Endothelial cell of umbilical vein (primary cell): ENCODE measurements around the gene PKNOX2. TPM values are rescaled to one million over a fixed set of nuclear protein-coding genes. Genes with fewer than 3 reads are reported as not detected.

ENCODE experiments used
- BruUV-seq: library from RNA; stranded (reverse); fragments of 400-500 nt; replicated peaks from 2 replicates; lab custom pipeline; 2021; lab: Mats Ljungman, UMichigan
- CTCF ChIA-PET: fragments of 300-600, 350-600 bp; sonication (Branson Sonifier 250); formaldehyde crosslinking; loops from one replicate; lab custom pipeline; 2021; ENCODE audit warnings: antibody characterized with exemption, inconsistent platforms; lab: Charles Lee
- POLR2A ChIA-PET: fragments of 300-600, 350-600 bp; sonication (Branson Sonifier 250); formaldehyde crosslinking; loops from one replicate; lab custom pipeline; 2021; ENCODE audit warnings: antibody characterized with exemption, inconsistent platforms; lab: Charles Lee
- DNase-seq: peaks from one replicate; pipeline ENCODE4 v3.0.0-alpha.2; 2011; ENCODE audit warnings: low read depth, low spot score
- FAIRE-seq: peaks from 2 replicates; lab custom pipeline; 2011; peaks lifted over from hg19 to GRCh38; lab: Jason Lieb, UNC
- H2AFZ ChIP-seq: 2 replicates; pipeline ENCODE4 v1.6.0; 2012; ENCODE audit warnings: low read depth, low read length, control low read depth, inconsistent platforms
- H3K27ac ChIP-seq: 2 replicates; pipeline ENCODE4 v1.5.1; 2011; ENCODE audit warnings: low read depth, mild to moderate bottlenecking, control low read depth, low read length, moderate library complexity; ENCODE audit not compliant: insufficient read depth
- H3K27me3 ChIP-seq, 2 experiments: 2 replicates each; pipeline versions ENCODE4 v1.6.0 to v1.6.1; 2011; ENCODE audit warnings: low read length in 2 of 2, mixed read lengths in 1 of 2; ENCODE audit not compliant: control insufficient read depth in 2 of 2, insufficient read depth in 2 of 2
- H3K36me3 ChIP-seq, 2 experiments: 2 replicates in 1 of 2; 3 replicates in 1 of 2; pipeline ENCODE4 v1.5.1; 2011; ENCODE audit warnings: low read length in 2 of 2, mild to moderate bottlenecking in 1 of 2, moderate library complexity in 1 of 2; ENCODE audit not compliant: control insufficient read depth in 2 of 2, insufficient read depth in 2 of 2; ENCODE audit errors: extremely low read depth in 1 of 2
- H3K4me1 ChIP-seq: 3 replicates; pipeline ENCODE4 v1.5.1; 2011; ENCODE audit warnings: mild to moderate bottlenecking, low read length; ENCODE audit not compliant: control insufficient read depth, insufficient read depth; ENCODE audit errors: extremely low read depth
- H3K4me2 ChIP-seq: 2 replicates; pipeline ENCODE4 v1.6.1; 2011; ENCODE audit warnings: low read length, control low read depth, mixed read lengths; ENCODE audit not compliant: insufficient read depth
- H3K4me3 ChIP-seq, 3 experiments: fragments of 200-600 bp in 1 of 3; sonication (generic), shearing (Covaris generic) in 1 of 3; replicated peaks in 1 of 3; 2 replicates each; pipeline ENCODE4 v1.5.1; 2011 to 2016; ENCODE audit warnings: control low read depth in 3 of 3, low read length in 3 of 3, mild to moderate bottlenecking in 2 of 3, inconsistent platforms in 1 of 3, low read depth in 1 of 3, moderate library complexity in 1 of 3; ENCODE audit not compliant: insufficient read depth in 1 of 3
- H3K79me2 ChIP-seq: 2 replicates; pipeline ENCODE4 v1.6.0; 2012; ENCODE audit warnings: low read length, inconsistent platforms; ENCODE audit not compliant: control insufficient read depth, insufficient read depth
- H3K9ac ChIP-seq: replicated peaks from 2 replicates; pipeline ENCODE3; 2011; ENCODE audit warnings: low read length, control low read depth; ENCODE audit not compliant: insufficient read depth; ENCODE audit errors: extremely low read depth
- H3K9me1 ChIP-seq: replicated peaks from 3 replicates; pipeline ENCODE4 v1.6.0; 2011; ENCODE audit warnings: mild to moderate bottlenecking, low read length; ENCODE audit not compliant: control insufficient read depth, insufficient read depth; ENCODE audit errors: extremely low read depth
- H3K9me3 ChIP-seq: replicated peaks from 2 replicates; pipeline ENCODE4 v1.5.1; 2012; ENCODE audit warnings: low read length, inconsistent platforms; ENCODE audit not compliant: control insufficient read depth, insufficient read depth
- H4K20me1 ChIP-seq: replicated peaks from 2 replicates; pipeline ENCODE3; 2011; ENCODE audit warnings: mild to moderate bottlenecking, low read length; ENCODE audit not compliant: control insufficient read depth, insufficient read depth; ENCODE audit errors: extremely low read depth
- EZH2 ChIP-seq: IDR thresholded peaks from 2 replicates; pipeline ENCODE4 v1.6.1; 2012; ENCODE audit warnings: borderline replicate concordance, low read depth, mild to moderate bottlenecking, moderate library complexity, low read length, inconsistent platforms; ENCODE audit not compliant: severe bottlenecking
- FOS ChIP-seq: IDR thresholded peaks from 2 replicates; pipeline ENCODE4 v1.6.1; 2011; ENCODE audit warnings: mild to moderate bottlenecking, low read length, moderate library complexity, borderline replicate concordance; ENCODE audit not compliant: insufficient read depth
- GATA2 ChIP-seq: IDR thresholded peaks from 2 replicates; pipeline ENCODE4 v1.7.0; 2011; ENCODE audit warnings: low read depth, mild to moderate bottlenecking, moderate library complexity, mixed read lengths, low read length; ENCODE audit not compliant: insufficient read length, insufficient read depth
- JUN ChIP-seq: IDR thresholded peaks from 2 replicates; pipeline ENCODE4 v1.6.1; 2011; ENCODE audit warnings: borderline replicate concordance, low read depth; ENCODE audit not compliant: insufficient read length, insufficient read depth
- MYC ChIP-seq: IDR thresholded peaks from one replicate; pipeline ENCODE4 v1.6.1; 2011; ENCODE audit warnings: mild to moderate bottlenecking, low read depth, low read length
- POLR2A ChIP-seq: IDR thresholded peaks from 2 replicates; pipeline ENCODE4 v1.6.1; 2012; ENCODE audit warnings: low read depth, mild to moderate bottlenecking, control low read depth, low read length
- POLR2AphosphoS5 ChIP-seq: IDR thresholded peaks from 2 replicates; pipeline ENCODE4 v1.6.1; 2012; ENCODE audit warnings: low read depth, mild to moderate bottlenecking, control low read depth, low read length, moderate library complexity; ENCODE audit not compliant: insufficient read depth
- dilution Hi-C: fragments of 300-500 bp; cut with MboI; formaldehyde crosslinking; loops from one replicate; pipeline ENCODE4 v1.15.0; 2019; ENCODE audit warnings: low sequenced_read_pairs; ENCODE audit not compliant: extremely low pct_ligation_motif_present
- intact Hi-C: fragments of 100-400 bp; cut with micrococcal nuclease; formaldehyde crosslinking; loops from one replicate; pipeline ENCODE4 v1.10.0; 2022
- polyA plus RNA-seq, 4 experiments: library from polyadenylated mRNA; depleted of rRNA in 3 of 4; stranded (reverse) in 3 of 4; unstranded in 1 of 4; fragments of >200 nt; gene quantifications; 2 replicates each; pipeline versions ENCODE4 v1.2.1 to v1.2.3, GENCODE V29; 2011 to 2012; ENCODE audit warnings: missing spikeins in 1 of 4
- total RNA-seq: library from RNA; stranded (reverse); gene quantifications from 2 replicates; pipeline ENCODE4 v1.2.3, GENCODE V29; 2021
- TF ChIP-seq, protein P1 (sequence below): IDR thresholded peaks from 2 replicates; pipeline ENCODE4 v1.6.1; 2011; ENCODE audit not compliant: insufficient read depth, insufficient read length
- TF ChIP-seq, protein P2 (sequence below), 2 donors: IDR thresholded peaks; 1 replicate in 1 of 2; 2 replicates in 1 of 2; pipeline ENCODE4 v1.5.1; 2011; ENCODE audit warnings: low read length in 2 of 2, mild to moderate bottlenecking in 2 of 2, moderate library complexity in 2 of 2, control low read depth in 1 of 2, inconsistent platforms in 1 of 2, low read depth in 1 of 2; ENCODE audit not compliant: insufficient read depth in 1 of 2; ENCODE audit errors: extremely low read depth in 1 of 2

Gene PKNOX2
- total and polyA plus RNA-seq, 2 donors (not counting 3 experiments of a cell fraction or from before 2014, with no cell fraction given), result 0.11 to 0.91 TPM

DNA sequence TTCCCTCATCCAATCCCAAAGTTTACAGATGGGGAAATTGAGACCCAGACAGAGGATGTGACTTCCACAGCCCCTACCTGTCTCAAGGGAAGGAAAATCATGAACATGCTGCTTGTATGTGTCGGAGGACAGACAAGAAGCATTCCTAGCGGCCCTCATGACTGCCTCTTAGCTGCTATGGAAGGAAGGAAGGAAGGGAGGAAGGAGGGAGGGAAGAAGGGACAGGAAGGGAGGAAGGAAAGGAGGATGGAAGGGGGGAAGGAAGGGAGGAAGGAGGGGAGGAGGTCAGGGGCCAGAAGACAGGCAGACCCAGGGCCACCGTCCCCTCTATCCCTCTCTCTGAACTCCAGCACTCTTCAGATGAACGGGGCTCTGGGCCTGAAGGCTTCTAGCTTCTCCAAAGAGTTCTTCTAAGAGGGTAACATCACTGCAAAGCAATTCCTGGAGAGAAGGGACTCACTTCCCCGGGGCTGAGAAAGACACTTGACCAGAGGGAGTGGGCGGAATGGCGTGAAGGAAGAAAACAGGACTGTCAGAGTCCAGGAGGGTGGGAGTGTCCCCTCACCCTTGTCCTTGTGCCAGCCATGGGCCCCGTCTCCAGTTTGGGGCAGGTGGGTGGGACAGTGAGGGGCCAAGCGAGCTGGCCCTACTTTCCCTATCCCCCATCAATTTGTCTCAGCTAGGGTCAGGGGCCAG, 182.2 kb downstream of the PKNOX2 start:
- H3K9me1 ChIP-seq, result no peaks in the 10 kb centered on the region

More for the DNA sequence above, 182.2 kb downstream of the PKNOX2 start:
- FAIRE-seq (no peak), DNase-seq (no peak)
- H3K9me3 ChIP-seq, result no peaks in the 10 kb centered on the region
- H3K36me3 ChIP-seq, result no peaks in the 10 kb centered on the region
- H4K20me1 ChIP-seq, result no peaks in the 10 kb centered on the region
- CTCF ChIA-PET, result interaction anchor here (0.6 to 6.9 kb wide), 57 partner anchors 11 to 638 kb away, joined by 3 to 188 read pairs (median 7); partner anchors contain the start of genes PKNOX2 and TMEM218
- H2AFZ ChIP-seq, result no peak overlapping the region
- TF ChIP-seq POLR2AphosphoS5 (no peak), FOS (no peak), MYC (no peak), EZH2 (no peak), JUN (no peak), GATA2 (no peak), POLR2A (no peak)
- TF ChIP-seq, protein P1, sequence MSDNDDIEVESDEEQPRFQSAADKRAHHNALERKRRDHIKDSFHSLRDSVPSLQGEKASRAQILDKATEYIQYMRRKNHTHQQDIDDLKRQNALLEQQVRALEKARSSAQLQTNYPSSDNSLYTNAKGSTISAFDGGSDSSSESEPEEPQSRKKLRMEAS, result no peak
- TF ChIP-seq, protein P2, sequence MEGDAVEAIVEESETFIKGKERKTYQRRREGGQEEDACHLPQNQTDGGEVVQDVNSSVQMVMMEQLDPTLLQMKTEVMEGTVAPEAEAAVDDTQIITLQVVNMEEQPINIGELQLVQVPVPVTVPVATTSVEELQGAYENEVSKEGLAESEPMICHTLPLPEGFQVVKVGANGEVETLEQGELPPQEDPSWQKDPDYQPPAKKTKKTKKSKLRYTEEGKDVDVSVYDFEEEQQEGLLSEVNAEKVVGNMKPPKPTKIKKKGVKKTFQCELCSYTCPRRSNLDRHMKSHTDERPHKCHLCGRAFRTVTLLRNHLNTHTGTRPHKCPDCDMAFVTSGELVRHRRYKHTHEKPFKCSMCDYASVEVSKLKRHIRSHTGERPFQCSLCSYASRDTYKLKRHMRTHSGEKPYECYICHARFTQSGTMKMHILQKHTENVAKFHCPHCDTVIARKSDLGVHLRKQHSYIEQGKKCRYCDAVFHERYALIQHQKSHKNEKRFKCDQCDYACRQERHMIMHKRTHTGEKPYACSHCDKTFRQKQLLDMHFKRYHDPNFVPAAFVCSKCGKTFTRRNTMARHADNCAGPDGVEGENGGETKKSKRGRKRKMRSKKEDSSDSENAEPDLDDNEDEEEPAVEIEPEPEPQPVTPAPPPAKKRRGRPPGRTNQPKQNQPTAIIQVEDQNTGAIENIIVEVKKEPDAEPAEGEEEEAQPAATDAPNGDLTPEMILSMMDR (IDR thresholded peaks at IDR 0.05; ENCODE audit: extremely low read depth in 1 of 2, insufficient read depth in 1 of 2, low read depth in 1 of 2, low read length in 2 of 2), result no peak
- H3K27ac ChIP-seq, result no peak overlapping the region
- POLR2A ChIA-PET, result no interaction called here
- no peak overlapping the region for H3K4me3 ChIP-seq
- dilution Hi-C loops (no loop called here), intact Hi-C loops (loop anchor here (5.0 kb wide), 1 partner anchor 84 kb away; no protein-coding TSS in a partner anchor)
- no peak overlapping the region for H3K9ac ChIP-seq
- no peaks in the 10 kb centered on the region for H3K27me3 ChIP-seq
- H3K79me2 ChIP-seq, result no peaks in the 10 kb centered on the region
- no TSS peak for BruUV-seq
- H3K4me1 ChIP-seq, result no peaks in the 10 kb centered on the region
- H3K4me2 ChIP-seq, result no peak overlapping the region
